Liver (tissue), 3 donors: ENCODE measurements around the gene CPED1.

Source experiments
- EGR1 ChIP-seq, 2 donors: IDR thresholded peaks; 2 replicates each; pipeline ENCODE4 v1.6.1; 2016 to 2018; ENCODE audit warnings: antibody characterized with exemption in 2 of 2, low read depth in 2 of 2
- NR2F2 ChIP-seq: IDR thresholded peaks from 2 replicates; pipeline ENCODE4 v1.6.1; 2016; ENCODE audit warnings: antibody characterized with exemption
- RAD21 ChIP-seq, 2 donors: IDR thresholded peaks; 2 replicates each; pipeline ENCODE4 v1.6.1; 2016; ENCODE audit warnings: antibody characterized with exemption in 2 of 2, mild to moderate bottlenecking in 2 of 2
- TF ChIP-seq, protein P1 (sequence below): fragments of 150-350 bp; IDR thresholded peaks from 2 replicates; pipeline ENCODE4 v1.5.1; 2017; ENCODE audit warnings: improper control_type of control experiment, low read depth, low read length; ENCODE audit not compliant: missing input control
- TF ChIP-seq, protein P2 (sequence below): IDR thresholded peaks from 2 replicates; pipeline ENCODE4 v1.6.1; 2016; ENCODE audit warnings: antibody characterized with exemption
- TF ChIP-seq, protein P3 (sequence below): IDR thresholded peaks from 2 replicates; pipeline ENCODE4 v1.6.1; 2016; ENCODE audit warnings: antibody characterized with exemption
- donor health status: healthy.
- donor health status: healthy.

DNA sequence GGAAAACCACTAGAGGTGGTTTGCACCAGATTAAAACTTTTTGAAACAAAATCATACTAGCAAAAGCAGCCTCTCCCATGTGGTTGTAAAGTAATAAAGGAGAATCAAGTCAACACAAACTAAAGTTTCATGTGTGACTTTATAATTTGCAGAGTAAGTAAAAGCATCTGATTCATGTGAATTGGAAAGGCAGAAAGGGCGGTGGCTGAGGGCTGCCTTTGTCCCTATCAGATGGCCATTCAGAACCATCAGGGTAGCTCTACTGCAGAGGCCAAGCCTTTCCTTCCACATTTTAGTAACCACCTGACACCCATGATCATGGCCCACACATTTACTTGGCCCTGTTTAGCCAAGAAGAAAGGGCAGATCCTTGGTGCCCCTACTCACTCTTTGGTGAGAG is 356.0 kb downstream of the CPED1 start:
- TF ChIP-seq, protein P1, sequence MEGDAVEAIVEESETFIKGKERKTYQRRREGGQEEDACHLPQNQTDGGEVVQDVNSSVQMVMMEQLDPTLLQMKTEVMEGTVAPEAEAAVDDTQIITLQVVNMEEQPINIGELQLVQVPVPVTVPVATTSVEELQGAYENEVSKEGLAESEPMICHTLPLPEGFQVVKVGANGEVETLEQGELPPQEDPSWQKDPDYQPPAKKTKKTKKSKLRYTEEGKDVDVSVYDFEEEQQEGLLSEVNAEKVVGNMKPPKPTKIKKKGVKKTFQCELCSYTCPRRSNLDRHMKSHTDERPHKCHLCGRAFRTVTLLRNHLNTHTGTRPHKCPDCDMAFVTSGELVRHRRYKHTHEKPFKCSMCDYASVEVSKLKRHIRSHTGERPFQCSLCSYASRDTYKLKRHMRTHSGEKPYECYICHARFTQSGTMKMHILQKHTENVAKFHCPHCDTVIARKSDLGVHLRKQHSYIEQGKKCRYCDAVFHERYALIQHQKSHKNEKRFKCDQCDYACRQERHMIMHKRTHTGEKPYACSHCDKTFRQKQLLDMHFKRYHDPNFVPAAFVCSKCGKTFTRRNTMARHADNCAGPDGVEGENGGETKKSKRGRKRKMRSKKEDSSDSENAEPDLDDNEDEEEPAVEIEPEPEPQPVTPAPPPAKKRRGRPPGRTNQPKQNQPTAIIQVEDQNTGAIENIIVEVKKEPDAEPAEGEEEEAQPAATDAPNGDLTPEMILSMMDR: no peak
- TF ChIP-seq EGR1 (IDR thresholded peaks at IDR 0.05; ENCODE audit: low read depth in 2 of 2) (no peak), NR2F2 (no peak), RAD21 (IDR thresholded peaks at IDR 0.05) (no peak)
- TF ChIP-seq, protein P2, sequence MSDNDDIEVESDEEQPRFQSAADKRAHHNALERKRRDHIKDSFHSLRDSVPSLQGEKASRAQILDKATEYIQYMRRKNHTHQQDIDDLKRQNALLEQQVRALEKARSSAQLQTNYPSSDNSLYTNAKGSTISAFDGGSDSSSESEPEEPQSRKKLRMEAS: no peak
- TF ChIP-seq, protein P3, sequence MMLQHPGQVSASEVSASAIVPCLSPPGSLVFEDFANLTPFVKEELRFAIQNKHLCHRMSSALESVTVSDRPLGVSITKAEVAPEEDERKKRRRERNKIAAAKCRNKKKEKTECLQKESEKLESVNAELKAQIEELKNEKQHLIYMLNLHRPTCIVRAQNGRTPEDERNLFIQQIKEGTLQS: no peak
